B cell (primary cell): ENCODE results near the gene MAL. TPM values are rescaled to one million over a fixed set of nuclear protein-coding genes. Genes with fewer than 3 reads are reported as not detected.

Experiments used
- ATAC-seq: fragments of 200-7000 bp; cut with Tn5 transposase; one replicate; pipeline ENCODE4 v1.10.0; 2021; ENCODE audit warnings: low read depth, mild to moderate bottlenecking, moderate number of reproducible peaks, moderate library complexity
- CTCF ChIA-PET: fragments of 350-600 bp; sonication (Branson Sonifier 250); formaldehyde crosslinking; loops from one replicate; lab custom pipeline; 2021; ENCODE audit warnings: antibody characterized with exemption, inconsistent platforms; lab: Charles Lee
- POLR2A ChIA-PET: fragments of 350-600 bp; sonication (Branson Sonifier 250); formaldehyde crosslinking; loops from one replicate; lab custom pipeline; 2021; ENCODE audit warnings: antibody characterized with exemption; lab: Charles Lee
- DNase-seq: peaks from one replicate; pipeline ENCODE4 v3.0.0; 2013
- H2AFZ ChIP-seq: 2 replicates; pipeline ENCODE4 v1.6.1; 2012; ENCODE audit warnings: mild to moderate bottlenecking, low read depth, low read length; ENCODE audit not compliant: insufficient read depth, poor library complexity, severe bottlenecking
- H3K27ac ChIP-seq, 2 donors: 1 replicate in 1 of 2; 2 replicates in 1 of 2; pipeline ENCODE4 v1.5.1; 2012 to 2013; ENCODE audit warnings: low read length in 2 of 2, mild to moderate bottlenecking in 2 of 2, moderate library complexity in 1 of 2
- H3K27me3 ChIP-seq, 4 experiments: fragments of 200-600 bp in 1 of 4; sonication (generic) in 1 of 4; replicated peaks in 1 of 4; 1 replicate in 2 of 4; 2 replicates in 2 of 4; pipeline versions ENCODE4 v1.6.1 to v1.7.0; 2013 to 2016; ENCODE audit warnings: low read length in 3 of 4, mild to moderate bottlenecking in 2 of 4, mixed read lengths in 1 of 4, moderate library complexity in 1 of 4; ENCODE audit not compliant: insufficient read depth in 4 of 4, control insufficient read depth in 3 of 4; ENCODE audit errors: control extremely low read depth in 1 of 4
- H3K36me3 ChIP-seq, 2 experiments: replicated peaks in 1 of 2; 1 replicate in 1 of 2; 2 replicates in 1 of 2; pipeline versions ENCODE4 v1.6.1 to v1.7.1; 2013; ENCODE audit warnings: low read length in 1 of 2; ENCODE audit not compliant: insufficient read depth in 2 of 2, control insufficient read depth in 1 of 2; ENCODE audit errors: control extremely low read depth in 1 of 2, extremely low read depth in 1 of 2
- H3K4me1 ChIP-seq, 2 donors: fragments of 200-600 bp in 1 of 2; sonication (generic) in 1 of 2; 1 replicate in 1 of 2; 2 replicates in 1 of 2; pipeline versions ENCODE4 v1.5.1 to v1.6.1; 2013 to 2017; ENCODE audit warnings: low read length in 2 of 2; ENCODE audit not compliant: control insufficient read depth in 2 of 2, insufficient read depth in 2 of 2
- H3K4me2 ChIP-seq: replicated peaks from 2 replicates; pipeline ENCODE3; 2012; ENCODE audit warnings: mild to moderate bottlenecking, low read depth, low read length; ENCODE audit not compliant: poor library complexity, severe bottlenecking
- H3K4me3 ChIP-seq, 5 experiments: fragments of 200-600 bp in 1 of 5; sonication (generic) in 1 of 5; 1 replicate in 3 of 5; 2 replicates in 2 of 5; pipeline versions ENCODE4 v1.5.1 to v1.7.0; 2011 to 2016; ENCODE audit warnings: low read length in 4 of 5, mild to moderate bottlenecking in 4 of 5, low read depth in 2 of 5, control low read depth in 1 of 5, moderate library complexity in 1 of 5; ENCODE audit not compliant: insufficient read depth in 1 of 5; ENCODE audit errors: control extremely low read depth in 1 of 5, extremely low read depth in 1 of 5
- H3K79me2 ChIP-seq: fragments of 200-600 bp; sonication (generic); one replicate; pipeline ENCODE4 v1.6.0; 2016; ENCODE audit warnings: low read length; ENCODE audit not compliant: control insufficient read depth, insufficient read depth
- H3K9ac ChIP-seq: fragments of 200-600 bp; sonication (generic); 2 replicates; pipeline ENCODE4 v1.6.1; 2017; ENCODE audit warnings: mild to moderate bottlenecking, low read length, moderate library complexity
- H3K9me3 ChIP-seq, 3 donors: one replicate each; pipeline versions ENCODE4 v1.6.1 to v1.7.1; 2013; ENCODE audit warnings: low read length in 2 of 3; ENCODE audit not compliant: control insufficient read depth in 2 of 3, insufficient read depth in 1 of 3; ENCODE audit errors: control extremely low read depth in 1 of 3
- H4K20me1 ChIP-seq: 2 replicates; pipeline ENCODE4 v1.6.0; 2012; ENCODE audit warnings: mild to moderate bottlenecking, low read length; ENCODE audit not compliant: insufficient read depth, control insufficient read depth, poor library complexity, severe bottlenecking
- H3K27ac Mint-ChIP-seq: one replicate; pipeline ENCODE4 v1.8.0; 2021; ENCODE audit warnings: mixed read lengths
- H3K27me3 Mint-ChIP-seq: one replicate; pipeline ENCODE4 v1.8.0; 2021; ENCODE audit warnings: mixed read lengths
- H3K4me1 Mint-ChIP-seq: one replicate; pipeline ENCODE4 v1.8.0; 2021; ENCODE audit warnings: mixed read lengths
- H3K4me3 Mint-ChIP-seq: one replicate; pipeline ENCODE4 v1.8.0; 2021; ENCODE audit warnings: mixed read lengths
- H3K9me3 Mint-ChIP-seq: one replicate; pipeline ENCODE4 v1.8.0; 2022; ENCODE audit warnings: mixed read lengths; ENCODE audit not compliant: insufficient read depth
- CTCF ChIP-seq: fragments of 200-600 bp; IDR thresholded peaks from one replicate; pipeline ENCODE4 v1.8.0; 2022; ENCODE audit warnings: antibody characterized with exemption, mild to moderate bottlenecking
- EZH2 ChIP-seq: IDR thresholded peaks from 2 replicates; pipeline ENCODE4 v1.6.1; 2012; ENCODE audit warnings: borderline replicate concordance, low read depth, mild to moderate bottlenecking, moderate library complexity, low read length; ENCODE audit not compliant: insufficient read depth, poor library complexity, severe bottlenecking
- WGBS: methylation state at CpG from one replicate; pipeline ENCODE4 v1.1.5; 2013; ENCODE audit warnings: missing lambda C conversion rate; ENCODE audit not compliant: insufficient coverage; 5-methylcytosine and 5-hydroxymethylcytosine counted together
- intact Hi-C: fragments of 100-400 bp; cut with micrococcal nuclease; formaldehyde crosslinking; loops from one replicate; pipeline ENCODE4 v1.10.0; 2022
- polyA plus RNA-seq: library from polyadenylated mRNA; depleted of rRNA; stranded (reverse); fragments of >200 nt; gene quantifications from 2 replicates; pipeline ENCODE4 v1.2.3, GENCODE V29; 2012
- total RNA-seq, 2 donors: library from RNA; stranded (reverse); fragments of 120-200 nt in 1 of 2; gene quantifications; 1 replicate in 1 of 2; 2 replicates in 1 of 2; pipeline versions ENCODE4 v1.2.3 to v1.2.4, GENCODE V29; 2013 to 2022

MAL gene
- total and polyA plus RNA-seq, 2 donors (not counting 1 experiment from before 2014, with no cell fraction given) = 0.74 to 3.0 TPM

GRCh38 chr2:95054016-95054415 is 28.5 kb downstream of the MAL start:
- H2AFZ ChIP-seq = no peak overlapping the region
- no peak overlapping the region for H3K4me2 ChIP-seq
- H3K4me1 Mint-ChIP-seq = no peaks in the 10 kb centered on the region
- H4K20me1 ChIP-seq = no peaks in the 10 kb centered on the region
- intact Hi-C loops = no loop called here
- no peak overlapping the region for H3K4me3 ChIP-seq
- peaks cover 0 to 3% (median 0%) of the 10 kb centered on the region in 4 experiments for H3K27me3 ChIP-seq
- no peak overlapping the region for H3K9ac ChIP-seq
- CTCF ChIA-PET = interaction anchor here (1.2 kb wide), 1 partner anchor 22 kb away, joined by 4 read pairs; no protein-coding TSS in a partner anchor
- no peaks in the 10 kb centered on the region for H3K79me2 ChIP-seq
- H3K36me3 ChIP-seq = no peaks in the 10 kb centered on the region
- DNase-seq (no peak), ATAC-seq (no peak)
- no peaks in the 10 kb centered on the region for H3K4me1 ChIP-seq
- no peaks in the 10 kb centered on the region for H3K9me3 ChIP-seq
- H3K9me3 Mint-ChIP-seq = no peaks in the 10 kb centered on the region
- H3K27ac ChIP-seq = no peak overlapping the region
- no peak overlapping the region for H3K27ac Mint-ChIP-seq
- POLR2A ChIA-PET = no interaction called here
- no peak for TF ChIP-seq CTCF
- TF ChIP-seq EZH2 = no peak
- peaks cover 9% of the 10 kb centered on the region for H3K27me3 Mint-ChIP-seq
- H3K4me3 Mint-ChIP-seq = no peak overlapping the region
- 20% methylated on average over 3 of the region's 5 CpGs for whole genome bisulfite sequencing

GRCh38 chr2:95055262-95055661 is 29.8 kb downstream of the MAL start:
- Mint-ChIP-seq H3K4me1 (no peaks in the 10 kb centered on the region), H3K9me3 (no peaks in the 10 kb centered on the region), H3K4me3 (no peak overlapping the region), H3K27me3 (peaks cover 9% of the 10 kb centered on the region), H3K27ac (no peak overlapping the region)
- Histone ChIP-seq H3K4me3 (no peak overlapping the region), H3K36me3 (no peaks in the 10 kb centered on the region), H3K27ac (no peak overlapping the region), H3K4me1 (no peaks in the 10 kb centered on the region), H2AFZ (no peak overlapping the region), H3K9me3 (no peaks in the 10 kb centered on the region), H3K9ac (no peak overlapping the region), H3K79me2 (no peaks in the 10 kb centered on the region), H4K20me1 (no peaks in the 10 kb centered on the region), H3K27me3 (peaks cover 0 to 3% (median 0%) of the 10 kb centered on the region in 4 experiments), H3K4me2 (no peak overlapping the region)
- CTCF ChIA-PET = interaction anchor here (1.2 kb wide), 1 partner anchor 21 kb away, joined by 4 read pairs; no protein-coding TSS in a partner anchor
- TF ChIP-seq EZH2 = no peak
- no peak for TF ChIP-seq CTCF
- no peak for ATAC-seq
- 50% methylated on average over 1 of the region's 3 CpGs for WGBS
- POLR2A ChIA-PET = no interaction called here
- intact Hi-C loops = no loop called here
- no peak for DNase-seq
